IMR-90 (cell line): ENCODE measurements around the gene C19orf47.

Source experiments
- CHD1 ChIP-seq: IDR thresholded peaks from 2 replicates; pipeline ENCODE4 v1.6.1; 2012; ENCODE audit warnings: low read depth, low read length, improper control_type of control experiment
- MXI1 ChIP-seq: IDR thresholded peaks from 2 replicates; pipeline ENCODE4 v1.6.1; 2012; ENCODE audit warnings: low read depth, mild to moderate bottlenecking, low read length, moderate library complexity, borderline replicate concordance
- TF ChIP-seq, protein P1 (sequence below): conservative IDR thresholded peaks from 2 replicates; pipeline ENCODE4 v1.5.1; 2012; ENCODE audit warnings: mild to moderate bottlenecking, low read depth, low read length, improper control_type of control experiment

- TF ChIP-seq, protein P1, sequence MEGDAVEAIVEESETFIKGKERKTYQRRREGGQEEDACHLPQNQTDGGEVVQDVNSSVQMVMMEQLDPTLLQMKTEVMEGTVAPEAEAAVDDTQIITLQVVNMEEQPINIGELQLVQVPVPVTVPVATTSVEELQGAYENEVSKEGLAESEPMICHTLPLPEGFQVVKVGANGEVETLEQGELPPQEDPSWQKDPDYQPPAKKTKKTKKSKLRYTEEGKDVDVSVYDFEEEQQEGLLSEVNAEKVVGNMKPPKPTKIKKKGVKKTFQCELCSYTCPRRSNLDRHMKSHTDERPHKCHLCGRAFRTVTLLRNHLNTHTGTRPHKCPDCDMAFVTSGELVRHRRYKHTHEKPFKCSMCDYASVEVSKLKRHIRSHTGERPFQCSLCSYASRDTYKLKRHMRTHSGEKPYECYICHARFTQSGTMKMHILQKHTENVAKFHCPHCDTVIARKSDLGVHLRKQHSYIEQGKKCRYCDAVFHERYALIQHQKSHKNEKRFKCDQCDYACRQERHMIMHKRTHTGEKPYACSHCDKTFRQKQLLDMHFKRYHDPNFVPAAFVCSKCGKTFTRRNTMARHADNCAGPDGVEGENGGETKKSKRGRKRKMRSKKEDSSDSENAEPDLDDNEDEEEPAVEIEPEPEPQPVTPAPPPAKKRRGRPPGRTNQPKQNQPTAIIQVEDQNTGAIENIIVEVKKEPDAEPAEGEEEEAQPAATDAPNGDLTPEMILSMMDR = no peak
- TF ChIP-seq MXI1 = no peak
- no peak for TF ChIP-seq CHD1
These were observed 3.8 kb downstream of the C19orf47 start for GRCh38 chr19:40344422-40344821.
